HepG2 (cell line): Measurements from ENCODE around the gene MLLT11. TPM values are rescaled to one million over a fixed set of nuclear protein-coding genes. Genes with fewer than 3 reads are reported as not detected.

Experiments
- ARID2 ChIP-seq: sonication (generic); formaldehyde crosslinking; IDR thresholded peaks from 2 replicates; pipeline ENCODE4 v1.8.1; 2022; ENCODE audit warnings: mild to moderate bottlenecking, missing genetic modification reagents, borderline replicate concordance
- CBFB ChIP-seq: sonication (generic); formaldehyde crosslinking; IDR thresholded peaks from 2 replicates; pipeline ENCODE4 v1.4.0; 2020; ENCODE audit warnings: missing genetic modification reagents
- DNMT1 ChIP-seq: sonication (generic); formaldehyde crosslinking; IDR thresholded peaks from 2 replicates; pipeline ENCODE4 v1.5.1; 2020; ENCODE audit warnings: mild to moderate bottlenecking, missing genetic modification reagents
- FOXA1 ChIP-seq, 2 experiments: fragments of 450-650 bp in 1 of 2; sonication (generic) in 1 of 2; formaldehyde crosslinking in 1 of 2; IDR thresholded peaks; 2 replicates each; pipeline versions ENCODE4 v1.4.0 to v1.6.1; 2016 to 2020; ENCODE audit warnings: missing genetic modification reagents in 1 of 2
- FOXM1 ChIP-seq: sonication (generic); formaldehyde crosslinking; IDR thresholded peaks from 2 replicates; pipeline ENCODE4 v1.5.0; 2020; ENCODE audit warnings: missing genetic modification reagents
- FOXO1 ChIP-seq: sonication (generic); formaldehyde crosslinking; IDR thresholded peaks from 2 replicates; pipeline ENCODE4 v1.4.0; 2020; ENCODE audit warnings: missing genetic modification reagents
- GATA4 ChIP-seq: sonication (generic); IDR thresholded peaks from 2 replicates; pipeline ENCODE4 v1.6.1; 2016; ENCODE audit warnings: antibody characterized with exemption, low read depth, borderline replicate concordance
- KLF11 ChIP-seq: IDR thresholded peaks from 2 replicates; pipeline ENCODE4 v1.6.1; 2016; ENCODE audit warnings: missing compliant biosample characterization
- MEIS2 ChIP-seq: sonication (generic); formaldehyde crosslinking; IDR thresholded peaks from 2 replicates; pipeline ENCODE4 v1.9.0; 2021; ENCODE audit warnings: mild to moderate bottlenecking, missing genetic modification reagents
- PPARG ChIP-seq: conservative IDR thresholded peaks from 2 replicates; pipeline ENCODE4 v1.6.1; 2016; ENCODE audit warnings: missing biosample characterization, missing genetic modification reagents
- RNF2 ChIP-seq: fragments of 450-650 bp; conservative IDR thresholded peaks from 2 replicates; pipeline ENCODE4 v1.6.1; 2016; ENCODE audit warnings: low read depth
- RORA ChIP-seq: sonication (generic); formaldehyde crosslinking; IDR thresholded peaks from 2 replicates; pipeline ENCODE4 v1.5.0; 2020; ENCODE audit warnings: mild to moderate bottlenecking, missing genetic modification reagents, moderate library complexity
- SAP130 ChIP-seq: IDR thresholded peaks from 2 replicates; pipeline ENCODE4 v1.6.1; 2016; ENCODE audit warnings: low read depth
- SMARCE1 ChIP-seq: fragments of 450-650 bp; IDR thresholded peaks from 2 replicates; pipeline ENCODE4 v1.6.1; 2017; ENCODE audit warnings: borderline replicate concordance
- SRSF4 ChIP-seq: fragments of 200-400 bp; formaldehyde crosslinking; IDR thresholded peaks from one replicate; pipeline ENCODE4 v1.6.1; 2018; ENCODE audit warnings: mild to moderate bottlenecking, low read depth, low read length, moderate library complexity; ENCODE audit not compliant: poor library complexity, severe bottlenecking
- TCF12 ChIP-seq, 2 experiments: fragments of 450-650 bp in 1 of 2; sonication (generic) in 1 of 2; formaldehyde crosslinking in 1 of 2; IDR thresholded peaks; 2 replicates each; pipeline versions ENCODE4 v1.6.1 to v1.8.0; 2017 to 2022; ENCODE audit warnings: antibody characterized with exemption in 1 of 2, mild to moderate bottlenecking in 1 of 2, missing genetic modification reagents in 1 of 2, moderate library complexity in 1 of 2
- ZBTB21 ChIP-seq: sonication (generic); formaldehyde crosslinking; IDR thresholded peaks from 2 replicates; pipeline ENCODE4 v1.4.0; 2020; ENCODE audit warnings: missing genetic modification reagents
- ZFP90 ChIP-seq: sonication (generic); formaldehyde crosslinking; IDR thresholded peaks from 2 replicates; pipeline ENCODE4 v1.8.0; 2022; ENCODE audit warnings: missing genetic modification reagents, mild to moderate bottlenecking, inconsistent platforms, borderline replicate concordance
- ZMYM3 ChIP-seq: sonication (generic); formaldehyde crosslinking; IDR thresholded peaks from 2 replicates; pipeline ENCODE4 v1.5.1; 2020; ENCODE audit warnings: mild to moderate bottlenecking, missing genetic modification reagents
- ZNF101 ChIP-seq: sonication (generic); formaldehyde crosslinking; IDR thresholded peaks from 2 replicates; pipeline ENCODE4 v1.4.0; 2020; ENCODE audit warnings: mild to moderate bottlenecking, low read depth, missing genetic modification reagents, borderline replicate concordance
- ZNF33A ChIP-seq: sonication (generic); formaldehyde crosslinking; IDR thresholded peaks from 2 replicates; pipeline ENCODE4 v1.5.1; 2020; ENCODE audit warnings: missing genetic modification reagents, mild to moderate bottlenecking, moderate library complexity, borderline replicate concordance
- ZNF672 ChIP-seq: sonication (generic); formaldehyde crosslinking; IDR thresholded peaks from 2 replicates; pipeline ENCODE4 v1.8.1; 2022; ENCODE audit warnings: missing genetic modification reagents
- ZNF709 ChIP-seq: sonication (generic); formaldehyde crosslinking; IDR thresholded peaks from 2 replicates; pipeline ENCODE4 v1.5.0; 2020; ENCODE audit warnings: mild to moderate bottlenecking, missing genetic modification reagents
- ZNF768 ChIP-seq: sonication (generic); formaldehyde crosslinking; IDR thresholded peaks from 2 replicates; pipeline ENCODE4 v1.4.0; 2020; ENCODE audit warnings: missing genetic modification reagents
- polyA plus RNA-seq, 8 experiments: library from polyadenylated mRNA; depleted of rRNA in 3 of 8; stranded (reverse) in 7 of 8; unstranded in 1 of 8; fragments of >200 nt; fragmentation: Illumina TruSeq in 4 of 8; extraction: Trizol in 4 of 8; gene quantifications; 2 replicates each; pipeline versions ENCODE4 v1.2.1 to v1.2.3, GENCODE V29; 2011 to 2016; ENCODE audit warnings: low read depth in 4 of 8, missing spikeins in 1 of 8, mixed read lengths in 1 of 8; ENCODE audit not compliant: insufficient read depth in 1 of 8
- total RNA-seq, 5 experiments: library from RNA; depleted of rRNA; stranded (reverse); fragments of >200 nt; fragmentation: Illumina TruSeq; extraction: Trizol; gene quantifications; 2 replicates each; pipeline ENCODE4 v1.2.3, GENCODE V29; 2016; ENCODE audit warnings: low read depth in 1 of 5
- TF ChIP-seq, protein P1 (sequence below): IDR thresholded peaks from 2 replicates; pipeline ENCODE4 v1.6.1; 2016; ENCODE audit warnings: low read depth, borderline replicate concordance
- TF ChIP-seq, protein P2 (sequence below): sonication (generic); formaldehyde crosslinking; IDR thresholded peaks from 2 replicates; pipeline ENCODE4 v1.4.0; 2020; ENCODE audit warnings: mild to moderate bottlenecking, low read depth, missing genetic modification reagents
- TF ChIP-seq, protein P3 (sequence below): sonication (generic); formaldehyde crosslinking; IDR thresholded peaks from 2 replicates; pipeline ENCODE4 v1.8.1; 2023; ENCODE audit warnings: mild to moderate bottlenecking, missing genetic modification reagents
- TF ChIP-seq, protein P4 (sequence below): sonication (generic); formaldehyde crosslinking; IDR thresholded peaks from 2 replicates; pipeline ENCODE4 v1.9.0; 2021; ENCODE audit warnings: missing genetic modification reagents, mild to moderate bottlenecking, borderline replicate concordance

The MLLT11 gene
- total and polyA plus RNA-seq, 2 of the 13 experiments (the other 11 are each of a cell fraction or from before 2014, with no cell fraction given), result 0.21 to 0.22 TPM

DNA sequence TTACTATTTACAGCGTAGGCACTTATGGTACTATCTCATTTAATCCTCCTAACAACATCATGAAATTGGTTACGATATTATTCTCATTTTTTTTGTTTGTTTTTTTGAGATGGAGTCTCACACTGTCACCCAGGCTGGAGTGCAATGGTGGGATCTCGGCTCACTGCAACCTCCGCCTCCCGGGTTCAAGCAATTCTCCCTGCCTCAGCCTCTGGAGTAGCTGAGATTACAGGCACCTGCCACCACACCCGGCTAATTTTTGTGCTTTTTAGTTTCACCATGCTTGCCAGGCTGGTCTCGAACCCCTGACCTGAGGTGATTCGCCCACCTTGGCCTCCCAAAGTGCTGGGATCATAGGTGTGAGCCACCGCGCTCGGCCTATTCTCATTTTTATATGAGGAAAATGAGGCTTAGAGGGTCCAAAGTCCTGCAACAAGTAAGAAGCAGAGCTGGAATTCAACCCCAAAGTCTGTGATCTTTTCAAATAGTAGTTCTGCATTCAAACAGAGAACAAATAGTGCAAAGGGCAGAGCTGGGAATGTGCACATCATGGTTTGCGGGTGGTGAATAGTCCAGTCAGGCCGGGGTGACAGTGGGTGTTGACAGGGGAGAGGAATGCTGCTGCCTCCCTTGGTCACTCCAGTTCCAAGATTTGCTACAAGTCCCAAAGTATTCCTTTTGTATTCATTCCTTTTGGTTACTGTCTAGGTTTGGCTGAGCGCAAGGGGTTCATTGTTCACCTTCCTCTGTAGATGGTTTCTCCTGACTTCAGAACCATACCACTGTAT, 47.3 kb upstream of the MLLT11 start (continued):
- no peak for TF ChIP-seq RNF2
- no peak for TF ChIP-seq RORA (CRISPR knock-in tag)
- TF ChIP-seq ZNF33A, result peak; percentile 7; the same call in 1 of the 2 replicates
- no peak for TF ChIP-seq CBFB (CRISPR knock-in tag)
- peak; percentile 84 for TF ChIP-seq SAP130 (CRISPR knock-in tag)
- TF ChIP-seq ARID2 (CRISPR knock-in tag), result 0 out of 2 replicates have a peak, but pooled peaks have one; percentile 47
- TF ChIP-seq KLF11 (CRISPR knock-in tag), result no peak
- TF ChIP-seq, protein P1, sequence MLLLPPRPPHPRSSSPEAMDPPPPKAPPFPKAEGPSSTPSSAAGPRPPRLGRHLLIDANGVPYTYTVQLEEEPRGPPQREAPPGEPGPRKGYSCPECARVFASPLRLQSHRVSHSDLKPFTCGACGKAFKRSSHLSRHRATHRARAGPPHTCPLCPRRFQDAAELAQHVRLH (CRISPR knock-in tag), result no peak
- TF ChIP-seq FOXM1 (CRISPR knock-in tag), result no peak
- TF ChIP-seq FOXO1 (CRISPR knock-in tag), result peak; percentile 87
- no peak for TF ChIP-seq SMARCE1
- peak; percentile 97 for TF ChIP-seq ZMYM3
- TF ChIP-seq ZBTB21 (CRISPR knock-in tag), result no peak
- no peak for TF ChIP-seq ZNF101 (CRISPR knock-in tag)
- TF ChIP-seq ZNF768 (CRISPR knock-in tag), result no peak
- TF ChIP-seq, protein P2, sequence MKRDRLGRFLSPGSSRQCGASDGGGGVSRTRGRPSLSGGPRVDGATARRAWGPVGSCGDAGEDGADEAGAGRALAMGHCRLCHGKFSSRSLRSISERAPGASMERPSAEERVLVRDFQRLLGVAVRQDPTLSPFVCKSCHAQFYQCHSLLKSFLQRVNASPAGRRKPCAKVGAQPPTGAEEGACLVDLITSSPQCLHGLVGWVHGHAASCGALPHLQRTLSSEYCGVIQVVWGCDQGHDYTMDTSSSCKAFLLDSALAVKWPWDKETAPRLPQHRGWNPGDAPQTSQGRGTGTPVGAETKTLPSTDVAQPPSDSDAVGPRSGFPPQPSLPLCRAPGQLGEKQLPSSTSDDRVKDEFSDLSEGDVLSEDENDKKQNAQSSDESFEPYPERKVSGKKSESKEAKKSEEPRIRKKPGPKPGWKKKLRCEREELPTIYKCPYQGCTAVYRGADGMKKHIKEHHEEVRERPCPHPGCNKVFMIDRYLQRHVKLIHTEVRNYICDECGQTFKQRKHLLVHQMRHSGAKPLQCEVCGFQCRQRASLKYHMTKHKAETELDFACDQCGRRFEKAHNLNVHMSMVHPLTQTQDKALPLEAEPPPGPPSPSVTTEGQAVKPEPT, result no peak
- no peak for TF ChIP-seq ZNF709 (CRISPR knock-in tag)
- peak; percentile 92 for TF ChIP-seq PPARG (CRISPR knock-in tag)
- no peak; the same call in 1 of the 2 replicates for TF ChIP-seq ZFP90 (CRISPR knock-in tag)
- no peak for TF ChIP-seq ZNF672 (CRISPR knock-in tag)
- TF ChIP-seq DNMT1, result no peak
- no peak for TF ChIP-seq TCF12 (IDR thresholded peaks at IDR 0.05)
- peak; percentile 71; the same call in 1 of the 2 replicates for TF ChIP-seq TCF12 (CRISPR knock-in tag; IDR thresholded peaks at IDR 0.05)
- 0 out of 2 replicates have a peak, but pooled peaks have one; percentile 43 for TF ChIP-seq FOXA1 (IDR thresholded peaks at IDR 0.05)
- peak; percentile 83 for TF ChIP-seq FOXA1 (CRISPR knock-in tag; IDR thresholded peaks at IDR 0.05)
- peak; percentile 61; the same call in 1 of the 2 replicates for TF ChIP-seq MEIS2
- peak; percentile 14; the same call in 1 of the 2 replicates for TF ChIP-seq GATA4
- TF ChIP-seq, protein P3, sequence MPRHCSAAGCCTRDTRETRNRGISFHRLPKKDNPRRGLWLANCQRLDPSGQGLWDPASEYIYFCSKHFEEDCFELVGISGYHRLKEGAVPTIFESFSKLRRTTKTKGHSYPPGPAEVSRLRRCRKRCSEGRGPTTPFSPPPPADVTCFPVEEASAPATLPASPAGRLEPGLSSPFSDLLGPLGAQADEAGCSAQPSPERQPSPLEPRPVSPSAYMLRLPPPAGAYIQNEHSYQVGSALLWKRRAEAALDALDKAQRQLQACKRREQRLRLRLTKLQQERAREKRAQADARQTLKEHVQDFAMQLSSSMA (CRISPR knock-in tag), result no peak
- TF ChIP-seq, protein P4, sequence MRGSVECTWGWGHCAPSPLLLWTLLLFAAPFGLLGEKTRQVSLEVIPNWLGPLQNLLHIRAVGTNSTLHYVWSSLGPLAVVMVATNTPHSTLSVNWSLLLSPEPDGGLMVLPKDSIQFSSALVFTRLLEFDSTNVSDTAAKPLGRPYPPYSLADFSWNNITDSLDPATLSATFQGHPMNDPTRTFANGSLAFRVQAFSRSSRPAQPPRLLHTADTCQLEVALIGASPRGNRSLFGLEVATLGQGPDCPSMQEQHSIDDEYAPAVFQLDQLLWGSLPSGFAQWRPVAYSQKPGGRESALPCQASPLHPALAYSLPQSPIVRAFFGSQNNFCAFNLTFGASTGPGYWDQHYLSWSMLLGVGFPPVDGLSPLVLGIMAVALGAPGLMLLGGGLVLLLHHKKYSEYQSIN (CRISPR knock-in tag), result no peak
- no peak for TF ChIP-seq SRSF4
